Prostate gland (tissue), 2 donors: ENCODE results near the gene RDH16.

Experiments
- CTCF ChIP-seq, 4 experiments: fragments of 200-600 bp in 2 of 4; fragments of 450-650 bp in 2 of 4; sonication (generic) in 2 of 4; IDR thresholded peaks; 1 replicate in 3 of 4; 2 replicates in 1 of 4; pipeline ENCODE4 v1.5.1; 2016 to 2019; ENCODE audit warnings: antibody characterized with exemption in 4 of 4, mild to moderate bottlenecking in 2 of 4, moderate library complexity in 2 of 4
- POLR2A ChIP-seq: fragments of 450-650 bp; IDR thresholded peaks from one replicate; pipeline ENCODE4 v1.6.1; 2016; ENCODE audit warnings: antibody characterized with exemption, mild to moderate bottlenecking

GRCh38 chr12:56993346-56993745, 35.9 kb upstream of the RDH16 start:
- TF ChIP-seq CTCF (IDR thresholded peaks at IDR 0.05) (no peak), POLR2A (no peak)
